K562 (cell line): ENCODE results near the gene MRPL27. TPM values are rescaled to one million over a fixed set of nuclear protein-coding genes. Genes with fewer than 3 reads are reported as not detected.

Experiments
- ATAC-seq: fragments of 200-7000 bp; cut with Tn5 transposase; 3 replicates; pipeline ENCODE4 v1.9.1; 2020; ENCODE audit warnings: moderate library complexity
- BruUV-seq: library from RNA; stranded (reverse); fragments of 400-500 nt; replicated peaks from 2 replicates; lab custom pipeline; 2021; lab: Mats Ljungman, UMichigan
- CTCF ChIA-PET: fragments of 300-600 bp; formaldehyde crosslinking; extraction: SDS; loops from one replicate; lab custom pipeline; 2021; ENCODE audit warnings: low intra/inter-chr PET ratio; lab: Yijun Ruan, JAX
- POLR2A ChIA-PET: fragments of 300-600, 350-650 bp; sonication (Branson Sonifier 250); formaldehyde crosslinking; extraction: SDS; loops from one replicate; lab custom pipeline; 2021; ENCODE audit warnings: antibody characterized with exemption, inconsistent platforms; lab: Yijun Ruan, JAX
- DNase-seq, 4 experiments: peaks; one replicate each; pipeline versions ENCODE4 v3.0.0 to v3.0.0-alpha.2; 2011 to 2018; ENCODE audit warnings: low spot score in 3 of 4, mixed read lengths in 3 of 4; ENCODE audit errors: extremely low read depth in 1 of 4
- FAIRE-seq: peaks from 2 replicates; lab custom pipeline; 2011; peaks lifted over from hg19 to GRCh38; lab: Jason Lieb, UNC
- H2AFZ ChIP-seq: 2 replicates; pipeline ENCODE4 v1.6.0; 2011; ENCODE audit warnings: low read depth, low read length, control low read depth, inconsistent platforms
- H3K27ac ChIP-seq: fragments of 200-600 bp; 3 replicates; pipeline ENCODE4 v1.8.0; 2011; ENCODE audit warnings: low read depth, mild to moderate bottlenecking, control low read depth, inconsistent platforms, low read length, moderate library complexity, mixed read lengths; ENCODE audit errors: extremely low read depth
- H3K27me3 ChIP-seq, 2 experiments: fragments of 300-600 bp in 1 of 2; 2 replicates in 1 of 2; 3 replicates in 1 of 2; pipeline versions ENCODE4 v1.6.0 to v1.8.0; 2011; ENCODE audit warnings: inconsistent platforms in 2 of 2, low read length in 2 of 2, mild to moderate bottlenecking in 1 of 2, mixed read lengths in 1 of 2, moderate library complexity in 1 of 2; ENCODE audit not compliant: control insufficient read depth in 2 of 2, insufficient read depth in 2 of 2
- H3K36me3 ChIP-seq: fragments of 300-600 bp; 3 replicates; pipeline ENCODE4 v1.8.0; 2011; ENCODE audit warnings: mild to moderate bottlenecking, low read length, inconsistent platforms; ENCODE audit not compliant: control insufficient read depth, insufficient read depth
- H3K4me1 ChIP-seq, 2 experiments: fragments of 200-600 bp in 1 of 2; replicated peaks in 1 of 2; 2 replicates in 1 of 2; 3 replicates in 1 of 2; pipeline versions ENCODE4 v1.5.1 to v1.8.0; 2011; ENCODE audit warnings: inconsistent platforms in 2 of 2, low read length in 2 of 2, mild to moderate bottlenecking in 1 of 2, mixed read lengths in 1 of 2, moderate library complexity in 1 of 2; ENCODE audit not compliant: control insufficient read depth in 2 of 2, insufficient read depth in 2 of 2
- H3K4me2 ChIP-seq: 2 replicates; pipeline ENCODE4 v1.6.1; 2011; ENCODE audit warnings: low read length, control low read depth, inconsistent platforms, mixed read lengths; ENCODE audit not compliant: insufficient read depth
- H3K4me3 ChIP-seq: fragments of 200-600 bp; sonication (generic), shearing (Covaris generic); 2 replicates; pipeline ENCODE4 v1.5.1; 2016; ENCODE audit warnings: control low read depth, inconsistent platforms
- H3K79me2 ChIP-seq: fragments of 200-600 bp; 3 replicates; pipeline ENCODE4 v1.8.0; 2011; ENCODE audit warnings: low read length, inconsistent platforms; ENCODE audit not compliant: control insufficient read depth, insufficient read depth
- H3K9ac ChIP-seq, 2 experiments: 2 replicates each; pipeline versions ENCODE4 v1.6.0 to v1.6.1; 2011; ENCODE audit warnings: low read depth in 2 of 2, low read length in 2 of 2, control low read depth in 1 of 2, inconsistent platforms in 1 of 2, mild to moderate bottlenecking in 1 of 2, mixed read lengths in 1 of 2; ENCODE audit not compliant: insufficient read depth in 1 of 2
- H3K9me1 ChIP-seq: one replicate; pipeline ENCODE4 v1.6.0; 2011; ENCODE audit warnings: inconsistent platforms, mild to moderate bottlenecking, low read length, moderate library complexity; ENCODE audit not compliant: control insufficient read depth, insufficient read depth
- H3K9me3 ChIP-seq: replicated peaks from 2 replicates; pipeline ENCODE4 v1.5.1; 2011; ENCODE audit warnings: low read depth, low read length, inconsistent platforms; ENCODE audit not compliant: control insufficient read depth, insufficient read depth
- H4K20me1 ChIP-seq: replicated peaks from 2 replicates; pipeline ENCODE4 v1.6.1; 2011; ENCODE audit warnings: low read length, inconsistent platforms, mixed read lengths; ENCODE audit not compliant: control insufficient read depth, insufficient read depth
- CEBPB ChIP-seq: fragments of 450-650 bp; IDR thresholded peaks from 2 replicates; pipeline ENCODE4 v1.6.1; 2016; ENCODE audit warnings: missing genetic modification characterization, missing compliant biosample characterization
- RFX1 ChIP-seq: fragments of 450-650 bp; IDR thresholded peaks from 2 replicates; pipeline ENCODE4 v1.6.1; 2016; ENCODE audit warnings: mild to moderate bottlenecking, moderate library complexity
- SIX5 ChIP-seq, 2 experiments: IDR thresholded peaks; 2 replicates each; pipeline ENCODE4 v1.6.1; 2011; ENCODE audit warnings: low read length in 2 of 2, borderline replicate concordance in 1 of 2, low read depth in 1 of 2, mild to moderate bottlenecking in 1 of 2, moderate library complexity in 1 of 2; ENCODE audit not compliant: insufficient read depth in 1 of 2
- SRSF7 ChIP-seq: fragments of 200-400 bp; formaldehyde crosslinking; optimal IDR thresholded peaks from 2 replicates; pipeline ENCODE3; 2017; ENCODE audit warnings: mild to moderate bottlenecking, low read depth, low read length
- whole genome bisulfite sequencing: fragments of 100-300 bp; shearing (Covaris generic); methylation state at CpG from one replicate; pipeline ENCODE4 v1.1.6; 2016; ENCODE audit warnings: low coverage, mixed read lengths; ENCODE audit not compliant: insufficient coverage; ENCODE audit errors: missing lambda C conversion rate; 5-methylcytosine and 5-hydroxymethylcytosine counted together
- in situ Hi-C: fragments of 300-500 bp; cut with MboI; formaldehyde crosslinking; loops from 4 replicates; pipeline ENCODE4 v1.15.0; 2018; ENCODE audit warnings: inconsistent platforms, mixed read lengths
- intact Hi-C: fragments of 100-400 bp; cut with micrococcal nuclease; formaldehyde crosslinking; loops from 2 replicates; pipeline ENCODE4 v1.14.2; 2022
- polyA plus RNA-seq, 8 experiments: library from polyadenylated mRNA; depleted of rRNA in 4 of 8; stranded (reverse) in 5 of 8; unstranded in 3 of 8; fragments of >200 nt; fragmentation: Nextera tagmentation in 2 of 8; fragmentation: Illumina TruSeq in 1 of 8; extraction: Ambion mirVana in 2 of 8; extraction: Trizol in 1 of 8; gene quantifications; 2 replicates each; pipeline versions ENCODE4 v1.2.1 to v1.2.3, GENCODE V29; 2011 to 2014; ENCODE audit warnings: inconsistent platforms in 1 of 8, missing spikeins in 1 of 8
- total RNA-seq, 7 experiments: library from RNA; depleted of rRNA in 6 of 7; stranded (reverse); fragments of >200 nt in 6 of 7; fragmentation: Illumina TruSeq in 2 of 7; extraction: Trizol in 2 of 7; gene quantifications; 2 replicates each; pipeline versions ENCODE4 v1.2.1 to v1.2.3, GENCODE V29; 2011 to 2021; ENCODE audit warnings: low replicate concordance in 1 of 7
- TF ChIP-seq, protein P1 (sequence below): sonication (generic); formaldehyde crosslinking; IDR thresholded peaks from 2 replicates; pipeline ENCODE4 v1.8.0; 2022; ENCODE audit warnings: mild to moderate bottlenecking, missing genetic modification reagents, borderline replicate concordance
- TF ChIP-seq, protein P2 (sequence below): fragments of 250-450 bp; sonication (Bioruptor Pico); IDR thresholded peaks from 2 replicates; pipeline ENCODE4 v1.4.0; 2020; ENCODE audit warnings: mild to moderate bottlenecking
- TF ChIP-seq, protein P3 (sequence below): fragments of 450-650 bp; IDR thresholded peaks from 2 replicates; pipeline ENCODE4 v1.6.1; 2016; ENCODE audit warnings: low read depth

Gene MRPL27
- total and polyA plus RNA-seq, 9 of the 15 experiments (the other 6 are each of a cell fraction or from before 2014, with no cell fraction given): 96.3 to 401 (median 142) TPM

DNA sequence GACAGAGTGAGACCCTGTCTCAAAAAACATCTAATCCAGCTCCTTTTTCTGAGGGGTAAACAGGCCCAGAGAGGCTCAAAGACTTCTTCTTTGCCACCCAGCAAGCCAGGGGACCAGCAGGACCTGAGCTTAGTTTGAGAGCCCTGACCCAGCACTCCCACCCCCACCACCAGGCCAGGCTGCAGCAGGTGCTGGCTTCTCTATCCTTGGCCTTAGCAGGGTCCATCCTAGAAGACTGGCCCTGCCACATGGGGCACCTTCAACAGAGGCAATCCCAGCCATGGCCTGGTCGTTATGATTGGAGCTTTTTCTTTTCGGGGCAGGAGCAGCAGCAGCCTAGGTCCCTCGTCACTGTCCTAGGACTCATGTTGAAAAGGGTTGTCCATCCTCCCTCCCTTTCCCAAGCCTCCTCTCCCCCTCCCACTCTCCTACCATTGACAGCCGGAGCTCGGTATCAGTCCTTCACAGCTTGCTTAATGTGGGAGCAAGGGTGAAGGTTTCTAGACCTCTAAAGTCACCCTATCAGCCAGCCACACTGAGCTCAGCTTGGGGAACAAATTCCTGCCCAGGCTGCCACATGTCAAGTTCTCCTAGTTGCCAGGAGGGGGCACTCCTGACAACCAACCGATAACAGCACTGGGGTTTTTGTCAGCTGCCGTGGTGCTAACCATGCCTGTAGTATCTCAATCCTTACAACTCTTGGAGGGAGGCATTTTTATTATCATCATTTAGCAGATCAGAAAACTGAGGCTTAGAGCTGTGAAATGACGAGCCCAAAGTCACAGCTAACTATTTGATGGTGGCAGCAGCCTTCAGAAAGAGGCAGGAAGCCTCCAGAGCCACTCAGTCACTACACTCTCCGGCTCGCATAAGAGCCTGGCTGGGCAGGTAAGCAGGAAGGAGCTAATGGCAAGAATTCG is 11.2 kb downstream of the MRPL27 start:
- Histone ChIP-seq H2AFZ (peak overlapping the region; percentile 52; the same call in 1 of the 2 replicates), H3K4me3 (no peak overlapping the region), H3K4me2 (peak overlapping the region; percentile 57), H4K20me1 (peaks cover 14% of the 10 kb centered on the region), H3K27ac (peak overlapping the region; percentile 62), H3K79me2 (no peaks in the 10 kb centered on the region; the same call in 2 of the 3 replicates), H3K9me3 (no peaks in the 10 kb centered on the region), H3K9me1 (no peaks in the 10 kb centered on the region), H3K9ac (peak overlapping the region; percentile 29 to 40; a peak in 2 of 4 replicates), H3K27me3 (no peaks in the 10 kb centered on the region), H3K36me3 (peaks cover 59% of the 10 kb centered on the region; the same call in 2 of the 3 replicates), H3K4me1 (peaks cover 17 to 33% of the 10 kb centered on the region in 2 experiments)
- in situ Hi-C loops: no loop called here
- peak; percentile 89 for ATAC-seq
- peak; percentile 86 to 95 (median 91) for DNase-seq
- ChIA-PET POLR2A (interaction anchor here (0.5 to 3.5 kb wide), 14 partner anchors 10 to 1714 kb away, joined by 3 to 22 read pairs (median 4); partner anchors contain the start of gene LRRC59), CTCF (interaction anchor here (0.5 to 2.7 kb wide), 6 partner anchors 89 to 319 kb away, joined by 3 to 17 read pairs (median 4); no protein-coding TSS in a partner anchor)
- peak; percentile 100 for FAIRE-seq
- no TSS peak for BruUV-seq
- intact Hi-C loops: loop anchor here (1.0 kb wide), 1 partner anchor 117 kb away; no protein-coding TSS in a partner anchor
- WGBS: 16% methylated on average over 11 of the region's 11 CpGs
- TF ChIP-seq RFX1 (peak; percentile 51; the same call in 1 of the 2 replicates), SRSF7 (no peak), CEBPB (tag) (no peak), SIX5 (IDR thresholded peaks at IDR 0.05; ENCODE audit: borderline replicate concordance in 1 of 2, insufficient read depth in 1 of 2, low read depth in 1 of 2, low read length in 2 of 2) (no peak)
- TF ChIP-seq, protein P1, sequence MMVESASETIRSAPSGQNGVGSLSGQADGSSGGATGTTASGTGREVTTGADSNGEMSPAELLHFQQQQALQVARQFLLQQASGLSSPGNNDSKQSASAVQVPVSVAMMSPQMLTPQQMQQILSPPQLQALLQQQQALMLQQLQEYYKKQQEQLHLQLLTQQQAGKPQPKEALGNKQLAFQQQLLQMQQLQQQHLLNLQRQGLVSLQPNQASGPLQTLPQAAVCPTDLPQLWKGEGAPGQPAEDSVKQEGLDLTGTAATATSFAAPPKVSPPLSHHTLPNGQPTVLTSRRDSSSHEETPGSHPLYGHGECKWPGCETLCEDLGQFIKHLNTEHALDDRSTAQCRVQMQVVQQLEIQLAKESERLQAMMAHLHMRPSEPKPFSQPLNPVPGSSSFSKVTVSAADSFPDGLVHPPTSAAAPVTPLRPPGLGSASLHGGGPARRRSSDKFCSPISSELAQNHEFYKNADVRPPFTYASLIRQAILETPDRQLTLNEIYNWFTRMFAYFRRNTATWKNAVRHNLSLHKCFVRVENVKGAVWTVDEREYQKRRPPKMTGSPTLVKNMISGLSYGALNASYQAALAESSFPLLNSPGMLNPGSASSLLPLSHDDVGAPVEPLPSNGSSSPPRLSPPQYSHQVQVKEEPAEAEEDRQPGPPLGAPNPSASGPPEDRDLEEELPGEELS: peak; percentile 69; the same call in 1 of the 2 replicates
- TF ChIP-seq, protein P2, sequence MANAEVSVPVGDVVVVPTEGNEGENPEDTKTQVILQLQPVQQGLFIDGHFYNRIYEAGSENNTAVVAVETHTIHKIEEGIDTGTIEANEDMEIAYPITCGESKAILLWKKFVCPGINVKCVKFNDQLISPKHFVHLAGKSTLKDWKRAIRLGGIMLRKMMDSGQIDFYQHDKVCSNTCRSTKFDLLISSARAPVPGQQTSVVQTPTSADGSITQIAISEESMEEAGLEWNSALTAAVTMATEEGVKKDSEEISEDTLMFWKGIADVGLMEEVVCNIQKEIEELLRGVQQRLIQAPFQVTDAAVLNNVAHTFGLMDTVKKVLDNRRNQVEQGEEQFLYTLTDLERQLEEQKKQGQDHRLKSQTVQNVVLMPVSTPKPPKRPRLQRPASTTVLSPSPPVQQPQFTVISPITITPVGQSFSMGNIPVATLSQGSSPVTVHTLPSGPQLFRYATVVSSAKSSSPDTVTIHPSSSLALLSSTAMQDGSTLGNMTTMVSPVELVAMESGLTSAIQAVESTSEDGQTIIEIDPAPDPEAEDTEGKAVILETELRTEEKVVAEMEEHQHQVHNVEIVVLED (CRISPR knock-in tag): no peak
- TF ChIP-seq, protein P3, sequence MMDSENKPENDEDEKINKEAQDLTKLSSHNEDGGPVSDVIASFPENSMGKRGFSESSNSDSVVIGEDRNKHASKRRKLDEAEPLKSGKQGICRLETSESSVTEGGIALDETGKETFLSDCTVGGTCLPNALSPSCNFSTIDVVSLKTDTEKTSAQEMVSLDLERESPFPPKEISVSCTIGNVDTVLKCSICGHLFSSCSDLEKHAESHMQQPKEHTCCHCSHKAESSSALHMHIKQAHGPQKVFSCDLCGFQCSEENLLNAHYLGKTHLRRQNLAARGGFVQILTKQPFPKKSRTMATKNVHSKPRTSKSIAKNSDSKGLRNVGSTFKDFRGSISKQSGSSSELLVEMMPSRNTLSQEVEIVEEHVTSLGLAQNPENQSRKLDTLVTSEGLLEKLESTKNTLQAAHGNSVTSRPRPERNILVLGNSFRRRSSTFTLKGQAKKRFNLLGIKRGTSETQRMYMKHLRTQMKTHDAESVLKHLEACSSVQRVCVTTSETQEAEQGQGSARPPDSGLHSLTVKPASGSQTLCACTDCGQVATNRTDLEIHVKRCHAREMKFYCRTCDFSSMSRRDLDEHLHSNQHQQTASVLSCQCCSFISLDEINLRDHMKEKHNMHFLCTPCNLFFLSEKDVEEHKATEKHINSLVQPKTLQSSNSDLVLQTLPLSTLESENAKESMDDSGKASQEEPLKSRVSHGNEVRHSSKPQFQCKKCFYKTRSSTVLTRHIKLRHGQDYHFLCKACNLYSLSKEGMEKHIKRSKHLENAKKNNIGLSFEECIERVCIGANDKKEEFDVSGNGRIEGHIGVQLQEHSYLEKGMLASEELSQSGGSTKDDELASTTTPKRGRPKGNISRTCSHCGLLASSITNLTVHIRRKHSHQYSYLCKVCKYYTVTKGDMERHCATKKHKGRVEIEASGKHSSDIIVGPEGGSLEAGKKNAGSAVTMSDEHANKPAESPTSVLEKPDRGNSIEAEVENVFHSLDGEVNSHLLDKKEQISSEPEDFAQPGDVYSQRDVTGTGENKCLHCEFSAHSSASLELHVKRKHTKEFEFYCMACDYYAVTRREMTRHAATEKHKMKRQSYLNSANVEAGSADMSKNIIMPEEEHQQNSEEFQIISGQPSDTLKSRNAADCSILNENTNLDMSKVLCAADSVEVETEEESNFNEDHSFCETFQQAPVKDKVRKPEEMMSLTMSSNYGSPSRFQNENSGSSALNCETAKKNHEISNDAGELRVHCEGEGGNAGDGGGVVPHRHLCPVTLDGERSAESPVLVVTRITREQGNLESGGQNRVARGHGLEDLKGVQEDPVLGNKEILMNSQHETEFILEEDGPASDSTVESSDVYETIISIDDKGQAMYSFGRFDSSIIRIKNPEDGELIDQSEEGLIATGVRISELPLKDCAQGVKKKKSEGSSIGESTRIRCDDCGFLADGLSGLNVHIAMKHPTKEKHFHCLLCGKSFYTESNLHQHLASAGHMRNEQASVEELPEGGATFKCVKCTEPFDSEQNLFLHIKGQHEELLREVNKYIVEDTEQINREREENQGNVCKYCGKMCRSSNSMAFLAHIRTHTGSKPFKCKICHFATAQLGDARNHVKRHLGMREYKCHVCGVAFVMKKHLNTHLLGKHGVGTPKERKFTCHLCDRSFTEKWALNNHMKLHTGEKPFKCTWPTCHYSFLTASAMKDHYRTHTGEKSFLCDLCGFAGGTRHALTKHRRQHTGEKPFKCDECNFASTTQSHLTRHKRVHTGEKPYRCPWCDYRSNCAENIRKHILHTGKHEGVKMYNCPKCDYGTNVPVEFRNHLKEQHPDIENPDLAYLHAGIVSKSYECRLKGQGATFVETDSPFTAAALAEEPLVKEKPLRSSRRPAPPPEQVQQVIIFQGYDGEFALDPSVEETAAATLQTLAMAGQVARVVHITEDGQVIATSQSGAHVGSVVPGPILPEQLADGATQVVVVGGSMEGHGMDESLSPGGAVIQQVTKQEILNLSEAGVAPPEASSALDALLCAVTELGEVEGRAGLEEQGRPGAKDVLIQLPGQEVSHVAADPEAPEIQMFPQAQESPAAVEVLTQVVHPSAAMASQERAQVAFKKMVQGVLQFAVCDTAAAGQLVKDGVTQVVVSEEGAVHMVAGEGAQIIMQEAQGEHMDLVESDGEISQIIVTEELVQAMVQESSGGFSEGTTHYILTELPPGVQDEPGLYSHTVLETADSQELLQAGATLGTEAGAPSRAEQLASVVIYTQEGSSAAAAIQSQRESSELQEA: no peak
